Measurements from ENCODE around the gene RAB42. TPM values are rescaled to one million over a fixed set of nuclear protein-coding genes. Genes with fewer than 3 reads are reported as not detected.

The RAB42 gene
- polyA plus RNA-seq, 3 donors, result 2.3 to 2.6 (median 2.5) TPM

GRCh38 chr1:28642847-28643635 lies 51.0 kb downstream of the RAB42 start, which contains the start of gene TAF12:
Gene TAF12, minus strand, starts transcription at chr1:28643067. Its CDS starts 20,986 bp downstream, at chr1:28622081.
- DNase-seq (ENCODE audit: low read depth in 3 of 3, low spot score in 2 of 3), result peak; percentile 89 to 93 (median 91)

- no peak for DNase-seq (ENCODE audit: low read depth in 3 of 3, low spot score in 2 of 3)
Measured at GRCh38 chr1:28644494-28644893, 52.4 kb downstream of the RAB42 start.

Other genes with a start within 250 kb of the RAB42 start
- gene PHACTR4, start 222.5 kb upstream of the RAB42 start, polyA plus RNA-seq (ENCODE audit: insufficient read length in 3 of 3), result 10 to 100 TPM; 81.3 to 95.9 (median 91.8) TPM
- 10 to 100 TPM; 31.7 to 35.8 (median 34.2) TPM for gene RCC1, start 86.2 kb upstream of the RAB42 start, polyA plus RNA-seq (ENCODE audit: insufficient read length in 3 of 3)
- gene TRNAU1AP, start 39.2 kb upstream of the RAB42 start, polyA plus RNA-seq (ENCODE audit: insufficient read length in 3 of 3), result 10 to 100 TPM; 21.7 to 23.3 (median 22.8) TPM
- gene TAF12, start 50.8 kb downstream of the RAB42 start, polyA plus RNA-seq (ENCODE audit: insufficient read length in 3 of 3), result 10 to 100 TPM; 33.3 to 35.6 (median 33.4) TPM
- gene RNU11, start 56.3 kb downstream of the RAB42 start, polyA plus RNA-seq (ENCODE audit: insufficient read length in 3 of 3), result not detected
- 10 to 100 TPM; 17.1 to 19.1 (median 19.0) TPM for gene GMEB1, start 76.5 kb downstream of the RAB42 start, polyA plus RNA-seq (ENCODE audit: insufficient read length in 3 of 3)
- 100 to 1,000 TPM in 2 of 3 donors, 10 to 100 TPM in 1; 99.4 to 104 (median 104) TPM for gene YTHDF2, start 144.7 kb downstream of the RAB42 start, polyA plus RNA-seq (ENCODE audit: insufficient read length in 3 of 3)
- gene OPRD1, start 219.9 kb downstream of the RAB42 start, polyA plus RNA-seq (ENCODE audit: insufficient read length in 3 of 3), result under 1 TPM; 0.26 to 0.33 (median 0.33) TPM

Data from right renal cortex interstitium (tissue), 3 donors.